Stomach (tissue), 4 donors: Measurements from ENCODE around the gene SPINK2.

Experiments used
- EP300 ChIP-seq: sonication (generic); formaldehyde crosslinking; IDR thresholded peaks from one replicate; pipeline ENCODE4 v1.6.1; 2017; ENCODE audit warnings: antibody characterized with exemption
- POLR2AphosphoS5 ChIP-seq, 3 donors: sonication (generic); formaldehyde crosslinking; IDR thresholded peaks; one replicate each; pipeline ENCODE4 v1.6.1; 2016; ENCODE audit warnings: antibody characterized with exemption in 3 of 3
- TF ChIP-seq, protein P1 (sequence below), 7 experiments: fragments of 450-650 bp in 4 of 7; fragments of 200-600 bp in 3 of 7; sonication (generic) in 3 of 7; IDR thresholded peaks; one replicate each; pipeline ENCODE4 v1.5.1; 2016 to 2019; ENCODE audit warnings: antibody characterized with exemption in 7 of 7, control low read depth in 2 of 7, mild to moderate bottlenecking in 1 of 7

DNA sequence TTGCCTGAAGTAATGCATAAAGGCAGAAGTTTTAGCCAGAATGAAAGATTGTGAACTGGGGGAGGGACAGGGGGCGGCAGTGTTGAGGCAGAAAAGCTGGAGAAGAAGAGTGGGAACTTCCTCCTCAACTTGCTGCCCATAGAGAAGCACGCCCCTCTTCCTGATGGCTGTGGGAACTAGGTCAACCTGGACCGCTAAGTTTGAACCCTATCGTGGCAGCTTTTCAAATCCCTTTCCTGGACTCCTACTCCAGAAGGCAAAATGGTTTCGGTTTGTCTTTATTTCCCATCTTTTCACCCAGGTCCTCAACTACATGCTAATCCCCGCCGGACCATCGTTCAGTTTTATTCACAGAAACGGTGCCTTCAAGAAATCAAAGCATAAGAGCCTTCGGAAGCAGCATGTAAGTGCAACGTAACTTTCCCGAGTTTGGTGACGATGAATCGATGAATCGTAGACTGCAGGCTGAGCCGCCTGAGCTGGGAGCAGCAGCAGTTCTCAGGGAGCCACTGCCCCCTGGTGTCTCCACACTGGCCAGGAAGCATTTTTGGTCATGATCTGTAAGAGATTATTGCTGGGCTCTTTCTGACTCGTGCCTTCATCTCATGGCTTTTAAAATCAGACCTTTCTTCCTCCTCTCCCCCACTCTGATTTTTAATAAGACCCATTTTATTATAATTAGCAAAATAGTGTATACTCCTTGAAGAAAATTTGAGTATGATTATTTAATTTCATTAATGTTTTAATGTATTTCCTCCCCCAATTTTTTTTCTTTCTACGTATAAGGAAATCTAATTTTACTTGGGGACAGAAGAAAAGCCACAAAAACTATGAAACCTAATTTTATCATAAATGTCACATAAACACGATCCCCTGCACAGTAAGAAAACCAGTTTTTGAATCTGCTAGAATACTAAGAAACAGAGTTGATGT, 21.4 kb downstream of the SPINK2 start:
- TF ChIP-seq EP300 (no peak), POLR2AphosphoS5 (IDR thresholded peaks at IDR 0.05) (peak in 1 of 3 donors; percentile 68)
- TF ChIP-seq, protein P1, sequence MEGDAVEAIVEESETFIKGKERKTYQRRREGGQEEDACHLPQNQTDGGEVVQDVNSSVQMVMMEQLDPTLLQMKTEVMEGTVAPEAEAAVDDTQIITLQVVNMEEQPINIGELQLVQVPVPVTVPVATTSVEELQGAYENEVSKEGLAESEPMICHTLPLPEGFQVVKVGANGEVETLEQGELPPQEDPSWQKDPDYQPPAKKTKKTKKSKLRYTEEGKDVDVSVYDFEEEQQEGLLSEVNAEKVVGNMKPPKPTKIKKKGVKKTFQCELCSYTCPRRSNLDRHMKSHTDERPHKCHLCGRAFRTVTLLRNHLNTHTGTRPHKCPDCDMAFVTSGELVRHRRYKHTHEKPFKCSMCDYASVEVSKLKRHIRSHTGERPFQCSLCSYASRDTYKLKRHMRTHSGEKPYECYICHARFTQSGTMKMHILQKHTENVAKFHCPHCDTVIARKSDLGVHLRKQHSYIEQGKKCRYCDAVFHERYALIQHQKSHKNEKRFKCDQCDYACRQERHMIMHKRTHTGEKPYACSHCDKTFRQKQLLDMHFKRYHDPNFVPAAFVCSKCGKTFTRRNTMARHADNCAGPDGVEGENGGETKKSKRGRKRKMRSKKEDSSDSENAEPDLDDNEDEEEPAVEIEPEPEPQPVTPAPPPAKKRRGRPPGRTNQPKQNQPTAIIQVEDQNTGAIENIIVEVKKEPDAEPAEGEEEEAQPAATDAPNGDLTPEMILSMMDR (IDR thresholded peaks at IDR 0.05): peak in 5 of 7 experiments; percentile 76 to 94 (median 82)
